ENCODE measurements around the gene TRIM17.

Gene TRIM17

GRCh38 chr1:228405200-228405978 is 11.3 kb downstream of the TRIM17 start:
- no peak for FAIRE-seq
- DNase-seq (ENCODE audit: insufficient read length, low spot score) = no peak

GRCh38 chr1:228404107-228404720 is 12.4 kb downstream of the TRIM17 start:
- FAIRE-seq = no peak
- DNase-seq (ENCODE audit: insufficient read length, low spot score) = no peak

- DNase-seq (ENCODE audit: insufficient read length, low spot score) = no peak
- FAIRE-seq = no peak
Observed at GRCh38 chr1:228403231-228403631, 13.4 kb downstream of the TRIM17 start.

GRCh38 chr1:228402641-228403025 is 14.0 kb downstream of the TRIM17 start:
- FAIRE-seq (no peak), DNase-seq (ENCODE audit: insufficient read length, low spot score) (no peak)

- DNase-seq (ENCODE audit: insufficient read length, low spot score) = no peak
- FAIRE-seq = no peak
Observed at GRCh38 chr1:228401782-228402640, 14.7 kb downstream of the TRIM17 start.

- no peak for FAIRE-seq
- no peak for DNase-seq (ENCODE audit: insufficient read length, low spot score)
Observed at GRCh38 chr1:228400692-228401454, 15.8 kb downstream of the TRIM17 start.

GRCh38 chr1:228400237-228400651 is 16.4 kb downstream of the TRIM17 start:
- no peak for DNase-seq (ENCODE audit: insufficient read length, low spot score)
- no peak for FAIRE-seq

GRCh38 chr1:228399531-228400236 is 17.0 kb downstream of the TRIM17 start:
- no peak for DNase-seq (ENCODE audit: insufficient read length, low spot score)
- FAIRE-seq = no peak

GRCh38 chr1:228398741-228399461 is 17.8 kb downstream of the TRIM17 start:
- DNase-seq (ENCODE audit: insufficient read length, low spot score) = no peak
- no peak for FAIRE-seq

- no peak for DNase-seq (ENCODE audit: insufficient read length, low spot score)
- no peak for FAIRE-seq
Observed at GRCh38 chr1:228397966-228398365, 18.7 kb downstream of the TRIM17 start.

GRCh38 chr1:228396770-228397662 is 19.6 kb downstream of the TRIM17 start:
- FAIRE-seq = no peak
- DNase-seq (ENCODE audit: insufficient read length, low spot score) = no peak

GRCh38 chr1:228394571-228395394 is 21.9 kb downstream of the TRIM17 start:
- FAIRE-seq (no peak), DNase-seq (ENCODE audit: insufficient read length, low spot score) (no peak)

GRCh38 chr1:228393811-228394570 is 22.7 kb downstream of the TRIM17 start:
- FAIRE-seq (no peak), DNase-seq (ENCODE audit: insufficient read length, low spot score) (no peak)

GRCh38 chr1:228393268-228393701 is 23.4 kb downstream of the TRIM17 start:
- DNase-seq (ENCODE audit: insufficient read length, low spot score) (no peak), FAIRE-seq (no peak)

- no peak for FAIRE-seq
- DNase-seq (ENCODE audit: insufficient read length, low spot score) = no peak
Observed at GRCh38 chr1:228392111-228392936, 24.3 kb downstream of the TRIM17 start.
